ENCODE data around the gene SPATA33. TPM values are rescaled to one million over a fixed set of nuclear protein-coding genes. Genes with fewer than 3 reads are reported as not detected.

Gene SPATA33
- total RNA-seq, 1 donor, result 3.3 TPM

GRCh38 chr16:89615176-89615575 is 42.5 kb upstream of the SPATA33 start:
- no peaks in the 10 kb centered on the region for H3K9me3 ChIP-seq (ENCODE audit: low read depth, low read length)
- no peak overlapping the region for H2AFZ ChIP-seq (ENCODE audit: low read length)
- no peak for DNase-seq (ENCODE audit: insufficient read length, low spot score, missing footprints)
- no peaks in the 10 kb centered on the region for H4K20me1 ChIP-seq (ENCODE audit: insufficient read depth, low read length)
- H3K4me1 ChIP-seq (ENCODE audit: insufficient read depth, low read length), result peaks cover 4% of the 10 kb centered on the region
- H3K36me3 ChIP-seq (ENCODE audit: insufficient read depth, low read length), result no peaks in the 10 kb centered on the region
- H3K27me3 ChIP-seq (ENCODE audit: insufficient read depth, low read length), result no peaks in the 10 kb centered on the region
- H3K79me2 ChIP-seq (ENCODE audit: insufficient read depth, low read length), result no peaks in the 10 kb centered on the region
- H3K4me2 ChIP-seq (ENCODE audit: insufficient read depth, low read length), result no peak overlapping the region
- no peak overlapping the region for H3K4me3 ChIP-seq (ENCODE audit: insufficient read depth, low read length)
- TF ChIP-seq CTCF (IDR thresholded peaks at IDR 0.05; ENCODE audit: extremely low read depth, low read depth, low read length), result no peak
- H3K27ac ChIP-seq (ENCODE audit: low read depth, low read length), result no peak overlapping the region

DNA sequence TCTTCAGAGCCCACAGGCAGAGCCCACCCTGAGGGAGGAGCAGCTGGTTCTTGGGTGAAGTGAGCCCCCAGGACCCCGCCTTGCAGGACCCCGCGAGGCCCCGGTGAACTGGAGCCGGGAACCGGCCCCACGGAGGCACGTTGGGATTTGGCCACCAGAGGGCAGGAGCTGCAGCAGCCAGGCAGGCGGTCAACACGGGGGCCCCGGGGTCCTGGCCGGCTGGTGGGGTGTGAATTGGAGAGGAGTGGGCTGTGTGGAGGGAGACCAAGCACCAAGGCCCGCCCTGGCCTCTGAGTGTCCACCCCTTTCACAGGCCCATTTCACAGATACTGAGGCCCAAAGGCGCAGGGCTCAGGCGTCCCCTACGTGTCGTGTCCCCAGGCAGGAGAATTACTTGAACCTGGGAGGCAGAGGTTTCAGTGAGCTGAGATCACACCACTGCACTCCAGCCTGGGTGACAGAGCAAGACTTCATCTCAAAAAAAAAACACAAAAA is 42.0 kb upstream of the SPATA33 start:
- no peak overlapping the region for H2AFZ ChIP-seq (ENCODE audit: low read length)
- peak; percentile 95 for DNase-seq (ENCODE audit: insufficient read length, low spot score, missing footprints)
- H3K9me3 ChIP-seq (ENCODE audit: low read depth, low read length), result no peaks in the 10 kb centered on the region
- TF ChIP-seq CTCF (IDR thresholded peaks at IDR 0.05; ENCODE audit: extremely low read depth, low read depth, low read length), result peak; percentile 69
- H3K27ac ChIP-seq (ENCODE audit: low read depth, low read length), result no peak overlapping the region
- H3K4me3 ChIP-seq (ENCODE audit: insufficient read depth, low read length), result no peak overlapping the region
- no peaks in the 10 kb centered on the region for H3K27me3 ChIP-seq (ENCODE audit: insufficient read depth, low read length)
- no peaks in the 10 kb centered on the region for H4K20me1 ChIP-seq (ENCODE audit: insufficient read depth, low read length)
- H3K36me3 ChIP-seq (ENCODE audit: insufficient read depth, low read length), result no peaks in the 10 kb centered on the region
- H3K79me2 ChIP-seq (ENCODE audit: insufficient read depth, low read length), result no peaks in the 10 kb centered on the region
- no peak overlapping the region for H3K4me2 ChIP-seq (ENCODE audit: insufficient read depth, low read length)
- H3K4me1 ChIP-seq (ENCODE audit: insufficient read depth, low read length), result peaks cover 5% of the 10 kb centered on the region

DNA sequence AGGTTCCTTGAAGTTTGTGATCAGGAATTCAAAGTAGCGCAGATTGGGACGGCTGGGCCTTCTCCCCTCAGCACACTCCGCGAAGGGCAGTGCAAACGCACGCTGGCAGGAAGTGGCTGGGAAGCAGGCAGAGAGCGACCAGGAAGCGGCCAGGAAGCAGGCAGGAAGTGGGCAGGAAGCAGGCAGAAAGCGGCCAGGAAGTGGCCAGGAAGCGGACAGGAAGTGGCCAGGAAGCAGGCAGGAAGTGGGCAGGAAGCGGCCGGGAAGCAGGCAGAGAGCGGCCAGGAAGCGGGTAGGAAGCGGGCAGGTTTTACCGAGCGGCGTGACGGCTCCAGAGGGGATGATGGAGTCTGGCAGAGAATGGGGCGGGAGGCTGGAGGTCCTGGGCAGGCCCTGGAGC is 41.0 kb upstream of the SPATA33 start:
- Histone ChIP-seq H3K4me1 (ENCODE audit: insufficient read depth, low read length) (peaks cover 5% of the 10 kb centered on the region), H3K9me3 (ENCODE audit: low read depth, low read length) (no peaks in the 10 kb centered on the region), H2AFZ (ENCODE audit: low read length) (no peak overlapping the region), H3K4me2 (ENCODE audit: insufficient read depth, low read length) (no peak overlapping the region), H3K27ac (ENCODE audit: low read depth, low read length) (no peak overlapping the region), H3K27me3 (ENCODE audit: insufficient read depth, low read length) (no peaks in the 10 kb centered on the region), H3K36me3 (ENCODE audit: insufficient read depth, low read length) (no peaks in the 10 kb centered on the region), H3K4me3 (ENCODE audit: insufficient read depth, low read length) (no peak overlapping the region), H3K79me2 (ENCODE audit: insufficient read depth, low read length) (no peaks in the 10 kb centered on the region), H4K20me1 (ENCODE audit: insufficient read depth, low read length) (no peaks in the 10 kb centered on the region)
- TF ChIP-seq CTCF (IDR thresholded peaks at IDR 0.05; ENCODE audit: extremely low read depth, low read depth, low read length), result no peak
- no peak for DNase-seq (ENCODE audit: insufficient read length, low spot score, missing footprints)

DNA sequence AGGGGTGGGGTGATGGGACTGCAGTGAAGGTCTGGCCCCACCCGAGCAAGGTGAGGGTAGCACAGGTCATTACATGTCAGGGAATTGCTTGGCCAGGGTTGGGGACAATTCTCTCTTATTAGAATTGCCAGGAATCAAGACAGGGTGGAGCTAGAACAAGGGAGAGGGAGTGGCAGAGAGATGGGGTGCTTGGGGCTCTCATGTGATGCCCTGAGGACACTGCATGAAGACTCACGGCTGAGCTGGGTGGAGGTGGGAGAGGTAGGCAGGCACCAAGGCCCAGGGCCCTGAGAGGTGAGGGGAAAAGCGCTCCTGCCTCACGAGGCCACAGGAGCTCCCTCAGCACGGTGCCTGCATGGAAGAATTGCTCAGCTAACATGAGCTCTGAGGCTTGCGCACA is 40.6 kb upstream of the SPATA33 start:
- no peak for DNase-seq (ENCODE audit: insufficient read length, low spot score, missing footprints)
- Histone ChIP-seq H3K27me3 (ENCODE audit: insufficient read depth, low read length) (no peaks in the 10 kb centered on the region), H2AFZ (ENCODE audit: low read length) (no peak overlapping the region), H3K4me1 (ENCODE audit: insufficient read depth, low read length) (peaks cover 5% of the 10 kb centered on the region), H3K4me2 (ENCODE audit: insufficient read depth, low read length) (no peak overlapping the region), H3K36me3 (ENCODE audit: insufficient read depth, low read length) (no peaks in the 10 kb centered on the region), H3K79me2 (ENCODE audit: insufficient read depth, low read length) (no peaks in the 10 kb centered on the region), H3K4me3 (ENCODE audit: insufficient read depth, low read length) (no peak overlapping the region), H4K20me1 (ENCODE audit: insufficient read depth, low read length) (no peaks in the 10 kb centered on the region), H3K27ac (ENCODE audit: low read depth, low read length) (no peak overlapping the region), H3K9me3 (ENCODE audit: low read depth, low read length) (no peaks in the 10 kb centered on the region)
- no peak for TF ChIP-seq CTCF (IDR thresholded peaks at IDR 0.05; ENCODE audit: extremely low read depth, low read depth, low read length)

Measured in osteoblast (primary cell).